Stimulated activated naive B cell treated with anti-CD40 and anti-IgM and Interleukin-4, amounts not matched to agents 10 μg/mL and 1 μg/mL and 100 μg/mL, for 72 hours (primary cell): ENCODE measurements around the gene CAPN12.
A peak's percentile ranks its signal among the peaks of the same experiment; 100 is the strongest.

Source experiments
- ATAC-seq, 2 donors: fragments of 150-1000 bp; cut with Tn5 transposase; replicated peaks; 2 replicates each; pipeline ENCODE4 v1.10.0; 2021; ENCODE audit warnings: moderate library complexity in 1 of 2
- DNase-seq: peaks from one replicate; pipeline ENCODE4 v3.0.0; 2021
- H3K27ac Mint-ChIP-seq: one replicate; pipeline ENCODE4 v1.8.0; 2022; ENCODE audit warnings: mild to moderate bottlenecking, mixed read lengths
- H3K27me3 Mint-ChIP-seq, 2 donors: one replicate each; pipeline ENCODE4 v1.8.0; 2022; ENCODE audit warnings: mixed read lengths in 2 of 2
- H3K36me3 Mint-ChIP-seq, 2 donors: one replicate each; pipeline ENCODE4 v1.8.0; 2022; ENCODE audit warnings: mixed read lengths in 2 of 2, mild to moderate bottlenecking in 1 of 2
- H3K4me1 Mint-ChIP-seq, 2 donors: one replicate each; pipeline ENCODE4 v1.8.0; 2022; ENCODE audit warnings: mixed read lengths in 2 of 2, mild to moderate bottlenecking in 1 of 2
- H3K4me3 Mint-ChIP-seq, 2 donors: one replicate each; pipeline ENCODE4 v1.8.0; 2022; ENCODE audit warnings: mild to moderate bottlenecking in 2 of 2, mixed read lengths in 2 of 2, moderate library complexity in 1 of 2
- H3K9me3 Mint-ChIP-seq, 2 donors: one replicate each; pipeline ENCODE4 v1.8.0; 2022; ENCODE audit warnings: mixed read lengths in 2 of 2, mild to moderate bottlenecking in 1 of 2

CAPN12 gene

DNA sequence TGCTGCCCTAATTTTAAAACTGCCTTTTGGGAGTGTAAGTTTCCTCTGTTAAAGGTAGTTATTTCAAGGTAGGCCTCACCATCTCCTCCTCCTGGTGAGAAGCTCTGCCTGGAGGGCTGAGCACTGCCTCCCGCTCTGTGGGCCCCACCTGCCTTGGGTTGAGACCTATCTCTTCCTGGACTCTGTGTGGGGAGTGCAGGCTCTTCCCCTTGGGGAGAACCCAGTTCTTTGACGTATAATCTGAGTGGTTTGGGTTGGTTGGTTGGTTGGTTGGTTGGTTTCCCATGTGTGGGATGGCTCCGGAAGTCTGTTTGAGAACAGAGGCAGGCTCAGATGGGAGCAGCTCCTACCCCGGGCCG is 57.8 kb downstream of the CAPN12 start:
- peak; percentile 48 for DNase-seq
- Mint-ChIP-seq H3K36me3 (peaks cover 17 to 41% of the 10 kb centered on the region in 2 donors), H3K27ac (peak overlapping the region; percentile 93), H3K9me3 (peaks cover 0 to 3% of the 10 kb centered on the region in 2 donors), H3K4me1 (peaks cover 55 to 82% of the 10 kb centered on the region in 2 donors), H3K27me3 (no peaks in the 10 kb centered on the region), H3K4me3 (peak overlapping the region; percentile 70 to 76)
- peak; percentile 79 to 83 for ATAC-seq

DNA sequence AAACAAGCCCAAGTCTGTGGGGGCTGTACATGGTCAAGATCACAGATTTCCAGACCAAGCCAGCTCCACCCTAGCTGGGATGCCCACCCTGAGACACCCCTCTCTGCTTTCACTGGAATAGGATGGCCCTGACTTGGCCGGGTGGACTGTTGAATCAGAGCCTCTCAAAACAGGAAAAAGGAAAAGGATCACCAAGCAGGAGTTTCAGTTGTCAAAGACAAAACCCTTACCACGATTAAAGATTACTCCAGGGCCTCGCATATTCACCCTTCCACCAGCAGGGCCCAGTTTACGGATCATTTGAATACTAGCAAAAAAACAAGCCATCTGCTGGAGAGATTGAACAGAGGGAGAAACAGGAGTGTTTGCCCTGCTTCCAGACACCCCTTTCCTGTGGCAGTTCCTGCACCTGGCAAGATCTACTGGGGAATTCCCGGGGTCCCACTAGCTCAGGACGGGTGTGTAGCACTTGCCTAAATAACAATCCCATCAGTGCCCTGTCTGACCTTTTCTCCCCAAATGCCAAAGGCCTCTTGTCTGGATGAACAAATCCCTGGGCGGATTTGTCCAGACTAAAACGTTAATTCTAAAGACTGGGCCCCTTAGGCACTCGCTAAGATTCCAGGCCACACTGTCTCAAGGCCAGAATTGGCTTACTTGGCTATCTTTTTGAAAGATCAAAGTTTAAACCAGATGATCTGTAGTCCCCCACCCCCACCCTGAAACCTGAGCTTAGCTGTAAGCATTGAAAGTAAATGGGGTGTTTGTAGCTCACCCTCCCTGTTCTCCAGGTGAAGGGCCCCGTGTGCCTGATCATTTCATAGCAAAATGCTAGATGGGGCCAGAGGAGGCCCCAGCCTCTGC is 58.4 kb downstream of the CAPN12 start:
- ATAC-seq: peak; percentile 25 to 32

DNA sequence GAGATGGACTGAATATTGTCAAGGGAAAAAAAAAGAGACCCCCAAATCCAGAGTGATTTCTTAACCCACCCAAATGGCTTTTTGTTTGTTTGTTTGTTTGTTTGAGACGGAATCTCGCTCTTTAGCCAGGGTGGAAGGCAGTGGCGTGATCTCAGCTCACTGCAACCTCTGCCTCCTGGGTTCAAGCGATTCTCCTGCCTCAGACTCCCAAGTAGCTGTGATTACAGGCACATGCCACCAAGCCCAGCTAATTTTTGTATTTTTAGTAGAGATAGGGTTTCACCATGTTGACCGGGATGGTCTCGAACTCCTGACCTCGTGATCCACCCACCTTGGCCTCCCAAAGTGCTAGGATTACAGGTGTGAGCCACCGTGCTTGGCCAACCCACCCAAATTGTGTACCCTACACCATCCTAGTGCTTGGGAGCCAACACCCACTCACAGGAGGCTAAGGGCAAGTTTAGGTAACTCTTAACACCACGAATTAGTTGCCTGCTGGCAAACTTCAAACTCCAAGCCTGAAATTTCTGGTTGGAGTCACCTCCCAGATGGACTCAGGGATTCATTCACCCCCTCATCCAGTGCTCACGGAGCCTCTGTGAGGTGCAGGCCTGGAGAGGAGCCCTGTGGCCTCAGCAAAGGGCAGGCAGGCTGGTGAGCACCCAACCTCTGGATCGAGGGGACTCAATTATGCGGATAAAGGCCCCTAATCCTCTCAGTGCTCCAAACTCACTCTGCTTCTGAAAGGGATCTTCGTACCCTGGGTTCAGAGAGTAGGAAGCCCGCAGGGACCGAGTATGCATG is 59.2 kb downstream of the CAPN12 start:
- Mint-ChIP-seq H3K9me3 (peaks cover 0 to 3% of the 10 kb centered on the region in 2 donors), H3K4me3 (peak overlapping the region; percentile 70 to 76), H3K27ac (peak overlapping the region; percentile 65)

More for the DNA sequence above, 58.4 kb downstream of the CAPN12 start:
- Mint-ChIP-seq H3K4me1 (peaks cover 58 to 86% of the 10 kb centered on the region in 2 donors), H3K36me3 (peaks cover 18 to 44% of the 10 kb centered on the region in 2 donors), H3K27ac (peak overlapping the region; percentile 93), H3K27me3 (no peaks in the 10 kb centered on the region), H3K9me3 (peaks cover 0 to 3% of the 10 kb centered on the region in 2 donors), H3K4me3 (peak overlapping the region; percentile 70 to 76)
- DNase-seq: no peak

DNA sequence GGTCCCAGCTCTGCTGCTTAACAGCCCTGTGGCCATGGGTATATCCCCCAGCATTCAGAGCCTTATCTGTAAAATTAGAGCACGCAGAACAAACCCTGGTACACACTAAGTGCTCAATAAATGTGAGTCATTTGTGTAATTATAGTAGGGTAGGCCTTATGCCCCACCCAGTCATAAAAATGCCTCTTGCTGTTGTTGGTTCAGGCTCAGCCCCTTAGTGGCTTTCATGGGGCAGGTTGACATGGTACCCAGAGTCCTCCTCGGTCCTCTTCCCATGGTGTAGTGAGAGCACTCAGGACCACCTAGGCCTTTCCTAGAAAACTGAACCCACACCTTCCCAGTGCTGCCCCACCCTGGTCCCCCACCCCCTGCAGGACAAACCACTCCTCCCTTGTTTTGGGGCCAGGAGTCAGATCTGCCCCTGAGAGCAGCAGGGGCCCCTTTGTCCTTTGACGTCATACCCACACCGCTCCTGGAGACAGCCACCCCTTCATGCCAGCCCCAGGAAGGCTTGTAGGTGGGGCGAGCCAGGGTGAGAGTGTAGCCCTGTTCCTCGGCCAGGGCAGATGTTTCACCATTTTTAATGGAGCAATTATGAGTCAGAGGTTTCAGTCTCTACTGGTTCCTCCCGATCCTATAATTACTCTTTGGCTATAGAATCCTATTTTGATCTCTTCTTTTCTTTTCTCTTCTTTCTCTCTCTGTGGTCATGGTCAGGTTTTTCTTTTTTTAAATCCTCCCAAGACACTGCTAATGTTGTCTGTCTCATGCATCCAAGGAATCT is 60.0 kb downstream of the CAPN12 start:
- H3K27me3 Mint-ChIP-seq: no peaks in the 10 kb centered on the region
- H3K36me3 Mint-ChIP-seq: peaks cover 18 to 46% of the 10 kb centered on the region in 2 donors
- H3K9me3 Mint-ChIP-seq: peaks cover 0 to 3% of the 10 kb centered on the region in 2 donors
- DNase-seq: no peak
- ATAC-seq: peak; percentile 21 to 29
- peak overlapping the region in 1 of 2 donors; percentile 44 for H3K4me3 Mint-ChIP-seq
- H3K4me1 Mint-ChIP-seq: peaks cover 60 to 92% of the 10 kb centered on the region in 2 donors
- peak overlapping the region; percentile 84 for H3K27ac Mint-ChIP-seq

More for the DNA sequence above, 59.2 kb downstream of the CAPN12 start:
- peaks cover 57 to 91% of the 10 kb centered on the region in 2 donors for H3K4me1 Mint-ChIP-seq
- no peak for ATAC-seq
- H3K36me3 Mint-ChIP-seq: peaks cover 16 to 46% of the 10 kb centered on the region in 2 donors
- H3K27me3 Mint-ChIP-seq: no peaks in the 10 kb centered on the region
- no peak for DNase-seq

DNA sequence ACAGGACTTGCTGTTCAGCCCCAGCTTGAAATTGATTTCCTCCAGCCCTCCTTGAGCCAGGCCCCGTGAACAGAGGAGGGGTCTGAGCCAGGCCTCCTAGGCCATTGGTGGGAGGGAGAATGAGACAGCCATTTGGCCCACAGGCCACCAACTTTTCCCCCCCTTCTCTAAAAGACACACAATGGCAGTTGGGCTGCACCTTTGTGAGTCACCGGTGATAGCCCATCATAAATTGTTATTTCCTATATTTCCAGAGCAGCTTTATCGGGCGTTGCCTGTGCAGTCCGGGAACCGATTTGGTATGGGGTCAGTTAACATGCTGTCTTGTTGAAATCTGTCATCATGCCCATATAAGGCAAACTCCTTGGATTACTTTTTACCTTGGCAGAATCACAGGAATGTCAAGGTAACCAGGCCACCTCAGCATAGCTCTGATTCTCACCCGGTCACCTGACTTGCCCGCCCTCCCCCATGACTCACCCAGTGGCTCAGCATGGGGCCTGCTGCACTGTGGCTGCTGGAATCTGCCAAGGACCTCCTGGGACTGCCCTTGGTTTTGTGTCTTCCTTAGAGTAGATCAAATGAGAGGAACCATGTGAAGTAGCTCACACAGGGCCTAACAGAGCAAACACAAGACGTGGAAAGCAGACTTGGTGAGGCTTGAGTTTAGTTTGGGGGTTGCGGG is 60.7 kb downstream of the CAPN12 start:
- DNase-seq: peak; percentile 35
- H3K36me3 Mint-ChIP-seq: peaks cover 15 to 50% of the 10 kb centered on the region in 2 donors
- peak; percentile 65 to 75 for ATAC-seq
- peak overlapping the region; percentile 84 for H3K27ac Mint-ChIP-seq
- H3K4me1 Mint-ChIP-seq: peaks cover 61 to 92% of the 10 kb centered on the region in 2 donors
- H3K4me3 Mint-ChIP-seq: peak overlapping the region; percentile 4 to 47
- H3K9me3 Mint-ChIP-seq: peaks cover 0 to 3% of the 10 kb centered on the region in 2 donors
- no peaks in the 10 kb centered on the region for H3K27me3 Mint-ChIP-seq

DNA sequence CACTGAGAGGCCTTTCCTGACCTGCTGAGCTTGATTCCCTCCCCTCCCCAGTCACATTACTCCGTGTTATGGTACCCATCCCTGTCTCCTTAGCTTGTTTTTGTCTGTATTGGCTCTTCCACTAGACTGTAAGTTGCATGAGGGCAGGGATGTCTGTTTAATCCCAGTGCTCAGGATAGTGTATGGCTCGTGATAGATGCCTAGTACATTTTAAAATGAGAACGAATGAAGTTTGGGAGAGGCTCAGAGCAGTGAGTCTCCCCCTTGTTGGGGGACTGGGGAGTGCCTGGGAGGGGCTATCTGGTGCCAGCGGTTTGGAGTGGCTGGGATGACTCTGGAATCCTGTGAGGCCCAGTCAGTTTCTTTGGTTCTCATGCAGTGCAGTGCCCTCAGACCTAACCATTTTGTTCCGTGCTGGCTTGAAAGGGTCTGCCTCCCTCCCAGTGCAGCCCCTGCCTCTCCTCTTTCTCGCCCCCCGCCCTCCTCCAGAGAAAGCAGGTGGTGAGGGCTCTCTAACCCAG is 61.3 kb downstream of the CAPN12 start:
- H3K27me3 Mint-ChIP-seq: no peaks in the 10 kb centered on the region
- peaks cover 0 to 3% of the 10 kb centered on the region in 2 donors for H3K9me3 Mint-ChIP-seq
- H3K36me3 Mint-ChIP-seq: peaks cover 15 to 56% of the 10 kb centered on the region in 2 donors
- H3K27ac Mint-ChIP-seq: peak overlapping the region; percentile 84
- no peak for ATAC-seq
- H3K4me3 Mint-ChIP-seq: peak overlapping the region in 1 of 2 donors; percentile 47
- no peak for DNase-seq
- peaks cover 64 to 95% of the 10 kb centered on the region in 2 donors for H3K4me1 Mint-ChIP-seq

DNA sequence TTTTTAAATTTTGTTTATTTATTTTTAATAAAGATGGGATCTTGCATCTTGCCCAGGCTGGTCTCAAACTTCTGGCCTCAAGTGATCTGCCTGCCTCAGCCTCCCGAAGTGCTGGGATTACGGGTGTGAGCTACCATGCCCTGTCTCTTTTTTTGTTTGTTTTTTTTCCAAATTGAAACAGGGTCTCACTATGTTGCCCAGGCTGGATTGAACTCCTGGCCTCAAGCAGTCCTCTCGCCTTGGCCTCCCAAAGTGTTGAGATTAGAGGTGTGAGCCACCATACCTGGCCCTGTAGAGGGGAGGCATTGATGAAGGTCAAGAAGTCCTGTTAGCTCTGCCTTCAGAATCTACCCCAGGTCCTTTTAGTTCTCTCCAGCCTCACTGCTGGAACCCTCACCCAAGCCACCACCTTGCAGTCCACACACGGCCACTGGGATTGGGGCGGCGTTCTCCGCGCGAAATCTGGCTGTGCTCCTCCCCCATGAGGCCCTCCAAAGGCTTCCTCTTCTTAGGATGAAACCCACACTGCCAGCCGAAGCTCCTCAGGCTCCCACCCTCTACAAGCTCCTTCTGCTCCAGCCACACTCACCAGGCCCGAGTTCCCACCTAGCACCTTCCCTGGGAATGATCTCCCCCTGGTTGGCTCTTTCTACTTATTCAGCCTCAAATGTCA is 61.9 kb downstream of the CAPN12 start:
- no peak for DNase-seq
- peaks cover 0 to 3% of the 10 kb centered on the region in 2 donors for H3K9me3 Mint-ChIP-seq
- H3K4me1 Mint-ChIP-seq: peaks cover 66 to 95% of the 10 kb centered on the region in 2 donors
- no peaks in the 10 kb centered on the region for H3K27me3 Mint-ChIP-seq
- H3K36me3 Mint-ChIP-seq: peaks cover 21 to 60% of the 10 kb centered on the region in 2 donors
- ATAC-seq: no peak
- no peak overlapping the region for H3K27ac Mint-ChIP-seq
- no peak overlapping the region for H3K4me3 Mint-ChIP-seq
